K562 (cell line): ENCODE data around the gene TASP1. TPM values are rescaled to one million over a fixed set of nuclear protein-coding genes. Genes with fewer than 3 reads are reported as not detected.

Source experiments
- ATAC-seq: fragments of 200-7000 bp; cut with Tn5 transposase; 3 replicates; pipeline ENCODE4 v1.9.1; 2020; ENCODE audit warnings: moderate library complexity
- BruUV-seq: library from RNA; stranded (reverse); fragments of 400-500 nt; replicated peaks from 2 replicates; lab custom pipeline; 2021; lab: Mats Ljungman, UMichigan
- CTCF ChIA-PET: fragments of 300-600 bp; formaldehyde crosslinking; extraction: SDS; loops from one replicate; lab custom pipeline; 2021; ENCODE audit warnings: low intra/inter-chr PET ratio; lab: Yijun Ruan, JAX
- POLR2A ChIA-PET: fragments of 300-600, 350-650 bp; sonication (Branson Sonifier 250); formaldehyde crosslinking; extraction: SDS; loops from one replicate; lab custom pipeline; 2021; ENCODE audit warnings: antibody characterized with exemption, inconsistent platforms; lab: Yijun Ruan, JAX
- DNase-seq, 4 experiments: peaks; one replicate each; pipeline versions ENCODE4 v3.0.0 to v3.0.0-alpha.2; 2011 to 2018; ENCODE audit warnings: low spot score in 3 of 4, mixed read lengths in 3 of 4; ENCODE audit errors: extremely low read depth in 1 of 4
- FAIRE-seq: peaks from 2 replicates; lab custom pipeline; 2011; peaks lifted over from hg19 to GRCh38; lab: Jason Lieb, UNC
- H2AFZ ChIP-seq: 2 replicates; pipeline ENCODE4 v1.6.0; 2011; ENCODE audit warnings: low read depth, low read length, control low read depth, inconsistent platforms
- H3K27ac ChIP-seq: fragments of 200-600 bp; 3 replicates; pipeline ENCODE4 v1.8.0; 2011; ENCODE audit warnings: low read depth, mild to moderate bottlenecking, control low read depth, inconsistent platforms, low read length, moderate library complexity, mixed read lengths; ENCODE audit errors: extremely low read depth
- H3K27me3 ChIP-seq, 2 experiments: fragments of 300-600 bp in 1 of 2; 2 replicates in 1 of 2; 3 replicates in 1 of 2; pipeline versions ENCODE4 v1.6.0 to v1.8.0; 2011; ENCODE audit warnings: inconsistent platforms in 2 of 2, low read length in 2 of 2, mild to moderate bottlenecking in 1 of 2, mixed read lengths in 1 of 2, moderate library complexity in 1 of 2; ENCODE audit not compliant: control insufficient read depth in 2 of 2, insufficient read depth in 2 of 2
- H3K36me3 ChIP-seq: fragments of 300-600 bp; 3 replicates; pipeline ENCODE4 v1.8.0; 2011; ENCODE audit warnings: mild to moderate bottlenecking, low read length, inconsistent platforms; ENCODE audit not compliant: control insufficient read depth, insufficient read depth
- H3K4me1 ChIP-seq, 2 experiments: fragments of 200-600 bp in 1 of 2; replicated peaks in 1 of 2; 2 replicates in 1 of 2; 3 replicates in 1 of 2; pipeline versions ENCODE4 v1.5.1 to v1.8.0; 2011; ENCODE audit warnings: inconsistent platforms in 2 of 2, low read length in 2 of 2, mild to moderate bottlenecking in 1 of 2, mixed read lengths in 1 of 2, moderate library complexity in 1 of 2; ENCODE audit not compliant: control insufficient read depth in 2 of 2, insufficient read depth in 2 of 2
- H3K4me2 ChIP-seq: 2 replicates; pipeline ENCODE4 v1.6.1; 2011; ENCODE audit warnings: low read length, control low read depth, inconsistent platforms, mixed read lengths; ENCODE audit not compliant: insufficient read depth
- H3K4me3 ChIP-seq: fragments of 200-600 bp; sonication (generic), shearing (Covaris generic); 2 replicates; pipeline ENCODE4 v1.5.1; 2016; ENCODE audit warnings: control low read depth, inconsistent platforms
- H3K79me2 ChIP-seq: fragments of 200-600 bp; 3 replicates; pipeline ENCODE4 v1.8.0; 2011; ENCODE audit warnings: low read length, inconsistent platforms; ENCODE audit not compliant: control insufficient read depth, insufficient read depth
- H3K9ac ChIP-seq, 2 experiments: 2 replicates each; pipeline versions ENCODE4 v1.6.0 to v1.6.1; 2011; ENCODE audit warnings: low read depth in 2 of 2, low read length in 2 of 2, control low read depth in 1 of 2, inconsistent platforms in 1 of 2, mild to moderate bottlenecking in 1 of 2, mixed read lengths in 1 of 2; ENCODE audit not compliant: insufficient read depth in 1 of 2
- H3K9me1 ChIP-seq: one replicate; pipeline ENCODE4 v1.6.0; 2011; ENCODE audit warnings: inconsistent platforms, mild to moderate bottlenecking, low read length, moderate library complexity; ENCODE audit not compliant: control insufficient read depth, insufficient read depth
- H3K9me3 ChIP-seq: replicated peaks from 2 replicates; pipeline ENCODE4 v1.5.1; 2011; ENCODE audit warnings: low read depth, low read length, inconsistent platforms; ENCODE audit not compliant: control insufficient read depth, insufficient read depth
- H4K20me1 ChIP-seq: replicated peaks from 2 replicates; pipeline ENCODE4 v1.6.1; 2011; ENCODE audit warnings: low read length, inconsistent platforms, mixed read lengths; ENCODE audit not compliant: control insufficient read depth, insufficient read depth
- BHLHE40 ChIP-seq: IDR thresholded peaks from 2 replicates; pipeline ENCODE4 v1.6.1; 2011; ENCODE audit warnings: low read length, improper control_type of control experiment
- CBX8 ChIP-seq: fragments of 200-600 bp; sonication (generic); IDR thresholded peaks from 2 replicates; pipeline ENCODE4 v1.6.1; 2012; ENCODE audit warnings: borderline replicate concordance, mixed run types, low read depth, mild to moderate bottlenecking, moderate library complexity, mixed read lengths, low read length, control low read depth, inconsistent platforms; ENCODE audit not compliant: poor library complexity, severe bottlenecking; ENCODE audit errors: extremely low read depth
- CHD2 ChIP-seq: IDR thresholded peaks from 2 replicates; pipeline ENCODE4 v1.6.1; 2011; ENCODE audit warnings: low read depth, low read length
- DIDO1 ChIP-seq: fragments of 450-650 bp; IDR thresholded peaks from 2 replicates; pipeline ENCODE4 v1.6.1; 2016; ENCODE audit warnings: low read depth, missing biosample characterization, missing genetic modification characterization
- HMG20A ChIP-seq: fragments of 450-650 bp; formaldehyde crosslinking; conservative IDR thresholded peaks from 2 replicates; pipeline ENCODE4 v1.4.0; 2020; ENCODE audit warnings: mild to moderate bottlenecking, mixed read lengths
- JUNB ChIP-seq: fragments of 450-650 bp; formaldehyde crosslinking; conservative IDR thresholded peaks from 2 replicates; pipeline ENCODE4 v1.4.0; 2020; ENCODE audit warnings: mild to moderate bottlenecking
- MED1 ChIP-seq: sonication (generic); formaldehyde crosslinking; IDR thresholded peaks from 2 replicates; pipeline ENCODE4 v1.8.1; 2023; ENCODE audit warnings: missing genetic modification reagents, borderline replicate concordance
- NCOA6 ChIP-seq: fragments of 450-650 bp; IDR thresholded peaks from 2 replicates; pipeline ENCODE4 v1.6.1; 2017; ENCODE audit warnings: mild to moderate bottlenecking
- PKNOX1 ChIP-seq: fragments of 450-650 bp; IDR thresholded peaks from 2 replicates; pipeline ENCODE4 v1.6.1; 2016
- RBM15 ChIP-seq: fragments of 200-400 bp; formaldehyde crosslinking; IDR thresholded peaks from 2 replicates; pipeline ENCODE4 v1.6.1; 2018; ENCODE audit warnings: mild to moderate bottlenecking, low read length, moderate library complexity; ENCODE audit not compliant: insufficient read depth
- RUNX1 ChIP-seq: sonication (generic); IDR thresholded peaks from 2 replicates; pipeline ENCODE4 v1.6.1; 2016; ENCODE audit warnings: antibody characterized with exemption, low read depth
- SIN3A ChIP-seq, 2 experiments: fragments of 150-350 bp in 1 of 2; IDR thresholded peaks; 2 replicates each; pipeline ENCODE4 v1.6.1; 2011 to 2016; ENCODE audit warnings: borderline replicate concordance in 2 of 2, low read depth in 2 of 2, low read length in 2 of 2, mild to moderate bottlenecking in 2 of 2, moderate library complexity in 2 of 2; ENCODE audit not compliant: control insufficient read depth in 1 of 2
- SMAD2 ChIP-seq: fragments of 150-350 bp; IDR thresholded peaks from 2 replicates; pipeline ENCODE4 v1.6.1; 2014; ENCODE audit warnings: low read depth, mild to moderate bottlenecking, low read length
- USF1 ChIP-seq: sonication (generic); formaldehyde crosslinking; IDR thresholded peaks from 2 replicates; pipeline ENCODE4 v1.9.0; 2022; ENCODE audit warnings: mild to moderate bottlenecking, missing genetic modification reagents
- ZBTB17 ChIP-seq: fragments of 450-650 bp; formaldehyde crosslinking; IDR thresholded peaks from 2 replicates; pipeline ENCODE4 v1.4.0; 2020; ENCODE audit warnings: mild to moderate bottlenecking
- ZNF212 ChIP-seq: fragments of 450-650 bp; formaldehyde crosslinking; IDR thresholded peaks from 2 replicates; pipeline ENCODE4 v1.4.0; 2020; ENCODE audit warnings: mild to moderate bottlenecking
- WGBS: fragments of 100-300 bp; shearing (Covaris generic); methylation state at CpG from one replicate; pipeline ENCODE4 v1.1.6; 2016; ENCODE audit warnings: low coverage, mixed read lengths; ENCODE audit not compliant: insufficient coverage; ENCODE audit errors: missing lambda C conversion rate; 5-methylcytosine and 5-hydroxymethylcytosine counted together
- in situ Hi-C: fragments of 300-500 bp; cut with MboI; formaldehyde crosslinking; loops from 4 replicates; pipeline ENCODE4 v1.15.0; 2018; ENCODE audit warnings: inconsistent platforms, mixed read lengths
- intact Hi-C: fragments of 100-400 bp; cut with micrococcal nuclease; formaldehyde crosslinking; loops from 2 replicates; pipeline ENCODE4 v1.14.2; 2022
- polyA plus RNA-seq, 8 experiments: library from polyadenylated mRNA; depleted of rRNA in 4 of 8; stranded (reverse) in 5 of 8; unstranded in 3 of 8; fragments of >200 nt; fragmentation: Nextera tagmentation in 2 of 8; fragmentation: Illumina TruSeq in 1 of 8; extraction: Ambion mirVana in 2 of 8; extraction: Trizol in 1 of 8; gene quantifications; 2 replicates each; pipeline versions ENCODE4 v1.2.1 to v1.2.3, GENCODE V29; 2011 to 2014; ENCODE audit warnings: inconsistent platforms in 1 of 8, missing spikeins in 1 of 8
- total RNA-seq, 7 experiments: library from RNA; depleted of rRNA in 6 of 7; stranded (reverse); fragments of >200 nt in 6 of 7; fragmentation: Illumina TruSeq in 2 of 7; extraction: Trizol in 2 of 7; gene quantifications; 2 replicates each; pipeline versions ENCODE4 v1.2.1 to v1.2.3, GENCODE V29; 2011 to 2021; ENCODE audit warnings: low replicate concordance in 1 of 7

TASP1 gene
- total and polyA plus RNA-seq, 9 of the 15 experiments (the other 6 are each of a cell fraction or from before 2014, with no cell fraction given) = 3.7 to 10.6 (median 6.4) TPM

- TF ChIP-seq PKNOX1 = no peak
- no peak for TF ChIP-seq CHD2
- no peak for TF ChIP-seq CBX8
- TF ChIP-seq HMG20A (CRISPR knock-in tag) = no peak
- TF ChIP-seq, all 486 proteins: peak for 0
Measured at GRCh38 chr20:13349235-13349604, 289.5 kb downstream of the TASP1 start (continued).

GRCh38 chr20:13348311-13349234 is 290.2 kb downstream of the TASP1 start:
- no peaks in the 10 kb centered on the region for H3K27me3 ChIP-seq
- intact Hi-C loops = no loop called here
- H2AFZ ChIP-seq = no peak overlapping the region
- ATAC-seq (no peak), DNase-seq (no peak)
- H3K79me2 ChIP-seq = no peaks in the 10 kb centered on the region
- no TSS peak for BruUV-seq
- H3K4me3 ChIP-seq = no peak overlapping the region
- H3K9ac ChIP-seq = no peak overlapping the region
- POLR2A ChIA-PET = no interaction called here
- H3K36me3 ChIP-seq = no peaks in the 10 kb centered on the region
- no peaks in the 10 kb centered on the region for H3K4me1 ChIP-seq
- 2% methylated on average over 9 of the region's 9 CpGs for WGBS
- in situ Hi-C loops = no loop called here
- H3K27ac ChIP-seq = no peak overlapping the region
- no peaks in the 10 kb centered on the region for H3K9me1 ChIP-seq
- no peaks in the 10 kb centered on the region for H3K9me3 ChIP-seq
- no peak for TF ChIP-seq NCOA6
- TF ChIP-seq ZNF212 (CRISPR knock-in tag) = no peak
- no peak for TF ChIP-seq JUNB
- TF ChIP-seq RBM15 = no peak
- TF ChIP-seq RUNX1 = no peak
- no peak for TF ChIP-seq DIDO1 (tag)
- no peak for TF ChIP-seq SIN3A (IDR thresholded peaks at IDR 0.05; ENCODE audit: borderline replicate concordance in 2 of 2, control insufficient read depth in 1 of 2, low read depth in 2 of 2, low read length in 2 of 2)
- no peak for TF ChIP-seq MED1 (CRISPR knock-in tag)
- TF ChIP-seq USF1 (CRISPR knock-in tag) = no peak
- no peak for TF ChIP-seq ZBTB17 (CRISPR knock-in tag)
- TF ChIP-seq BHLHE40 = no peak
- no peak for TF ChIP-seq SMAD2
- TF ChIP-seq, all 486 proteins: peak for 0
- FAIRE-seq = no peak
- no peaks in the 10 kb centered on the region for H4K20me1 ChIP-seq
- CTCF ChIA-PET = no interaction called here
- no peak overlapping the region for H3K4me2 ChIP-seq
